Measurements from ENCODE around the gene PLEKHA7.
"Not testable (repeated sequence)": the region's sequence is repeated elsewhere in the genome, so short reads cannot be mapped to it uniquely, and the experiment has no call there.

Gene PLEKHA7

GRCh38 chr11:17012179-17012578, 2.0 kb downstream of the PLEKHA7 start:
- no peak for DNase-seq (ENCODE audit: low read depth in 2 of 2)

- DNase-seq (ENCODE audit: low read depth in 2 of 2) = no peak
Observed at GRCh38 chr11:17010851-17011420, 3.3 kb downstream of the PLEKHA7 start.

- no peak for DNase-seq (ENCODE audit: low read depth in 2 of 2)
Observed at GRCh38 chr11:17008099-17008498, 6.1 kb downstream of the PLEKHA7 start.

- no peak for DNase-seq (ENCODE audit: low read depth in 2 of 2)
Observed at GRCh38 chr11:17005646-17006045, 8.6 kb downstream of the PLEKHA7 start.

- DNase-seq (ENCODE audit: low read depth in 2 of 2) = no peak
Observed at GRCh38 chr11:17004486-17005148, 9.6 kb downstream of the PLEKHA7 start.

GRCh38 chr11:17003426-17003825, 10.8 kb downstream of the PLEKHA7 start:
- no peak for DNase-seq (ENCODE audit: low read depth in 2 of 2)

GRCh38 chr11:17002543-17002942, 11.7 kb downstream of the PLEKHA7 start:
- no peak for DNase-seq (ENCODE audit: low read depth in 2 of 2)

- no peak for DNase-seq (ENCODE audit: low read depth in 2 of 2)
Observed at GRCh38 chr11:17001806-17002205, 12.4 kb downstream of the PLEKHA7 start.

- DNase-seq (ENCODE audit: low read depth in 2 of 2) = no peak
Observed at GRCh38 chr11:17000987-17001386, 13.2 kb downstream of the PLEKHA7 start.

- not testable (repeated sequence) for DNase-seq (ENCODE audit: low read depth in 2 of 2)
Observed at GRCh38 chr11:17000253-17000652, 14.0 kb downstream of the PLEKHA7 start.

GRCh38 chr11:16999116-16999515, 15.1 kb downstream of the PLEKHA7 start:
- no peak for DNase-seq (ENCODE audit: low read depth in 2 of 2)

- no peak for DNase-seq (ENCODE audit: low read depth in 2 of 2)
Observed at GRCh38 chr11:16997624-16998023, 16.6 kb downstream of the PLEKHA7 start.

GRCh38 chr11:16993495-16993894, 20.7 kb downstream of the PLEKHA7 start:
- DNase-seq (ENCODE audit: low read depth in 2 of 2) = no peak

GRCh38 chr11:16992846-16993245, 21.4 kb downstream of the PLEKHA7 start:
- DNase-seq (ENCODE audit: low read depth in 2 of 2) = no peak

- DNase-seq (ENCODE audit: low read depth in 2 of 2) = no peak
Observed at GRCh38 chr11:16989554-16989953, 24.7 kb downstream of the PLEKHA7 start.

GRCh38 chr11:16987205-16987568, 27.0 kb downstream of the PLEKHA7 start:
- no peak for DNase-seq (ENCODE audit: low read depth in 2 of 2)

GRCh38 chr11:16986434-16987204, 27.6 kb downstream of the PLEKHA7 start:
- DNase-seq (ENCODE audit: low read depth in 2 of 2) = no peak

GRCh38 chr11:16985297-16985696, 28.9 kb downstream of the PLEKHA7 start:
- no peak for DNase-seq (ENCODE audit: low read depth in 2 of 2)

- DNase-seq (ENCODE audit: low read depth in 2 of 2) = no peak
Observed at GRCh38 chr11:16984229-16984628, 30.0 kb downstream of the PLEKHA7 start.

- DNase-seq (ENCODE audit: low read depth in 2 of 2) = no peak
Observed at GRCh38 chr11:16982809-16983208, 31.4 kb downstream of the PLEKHA7 start.

- DNase-seq (ENCODE audit: low read depth in 2 of 2) = no peak
Observed at GRCh38 chr11:16982256-16982671, 31.9 kb downstream of the PLEKHA7 start.

- DNase-seq (ENCODE audit: low read depth in 2 of 2) = no peak
Observed at GRCh38 chr11:16981651-16982194, 32.5 kb downstream of the PLEKHA7 start.

Data from fibroblast of skin of left quadriceps (primary cell).